PC-9 (cell line): ENCODE results near the gene THBS3.

Source experiments
- CTCF ChIP-seq: fragments of 200-600 bp; sonication (generic); conservative IDR thresholded peaks from 2 replicates; pipeline ENCODE4 v1.6.1; 2017; ENCODE audit warnings: mixed run types, antibody characterized with exemption, mild to moderate bottlenecking, moderate library complexity
- EZH2 ChIP-seq: fragments of 200-600 bp; sonication (generic); IDR thresholded peaks from 2 replicates; pipeline ENCODE4 v1.8.0; 2017; ENCODE audit warnings: antibody characterized with exemption, low read depth

- TF ChIP-seq CTCF (peak; percentile 94), EZH2 (no peak)
Observed at GRCh38 chr1:155172732-155173477, 34.8 kb downstream of the THBS3 start, which contains the start of gene KRTCAP2.
